HepG2 (cell line): ENCODE measurements around the gene ANAPC2. TPM values are rescaled to one million over a fixed set of nuclear protein-coding genes. Genes with fewer than 3 reads are reported as not detected.

Experiments used
- ATAC-seq: fragments of 200-7000 bp; cut with Tn5 transposase; 3 replicates; pipeline ENCODE4 v1.9.1; 2020; ENCODE audit warnings: mild to moderate bottlenecking, moderate library complexity
- BruUV-seq: library from RNA; stranded (reverse); fragments of 400-500 nt; replicated peaks from 2 replicates; lab custom pipeline; 2021; lab: Mats Ljungman, UMichigan
- CTCF ChIA-PET: fragments of 300-600 bp; formaldehyde crosslinking; extraction: SDS; loops from one replicate; lab custom pipeline; 2021; ENCODE audit warnings: low total read pairs, inconsistent platforms, low intra/inter-chr PET ratio; lab: Yijun Ruan, JAX
- POLR2A ChIA-PET: fragments of 350-600 bp; sonication (Branson Sonifier 250); formaldehyde crosslinking; loops from one replicate; lab custom pipeline; 2020; ENCODE audit warnings: antibody characterized with exemption, inconsistent platforms; lab: Yijun Ruan, JAX
- DNase-seq: peaks from one replicate; pipeline ENCODE4 v3.0.0-alpha.2; 2015; ENCODE audit warnings: low spot score
- FAIRE-seq: peaks from 3 replicates; lab custom pipeline; 2011; peaks lifted over from hg19 to GRCh38; lab: Jason Lieb, UNC
- H2AFZ ChIP-seq: one replicate; pipeline ENCODE4 v1.6.1; 2011; ENCODE audit warnings: low read length, inconsistent platforms
- H3K27ac ChIP-seq: fragments of 300-600 bp; 3 replicates; pipeline ENCODE4 v1.8.0; 2011; ENCODE audit warnings: mixed run types, mild to moderate bottlenecking, mixed read lengths, low read length, inconsistent platforms; ENCODE audit not compliant: insufficient read depth; ENCODE audit errors: extremely low read length
- H3K27me3 ChIP-seq, 2 experiments: fragments of 200-600 bp in 1 of 2; 2 replicates in 1 of 2; 3 replicates in 1 of 2; pipeline versions ENCODE4 v1.6.0 to v1.8.0; 2011; ENCODE audit warnings: low read length in 2 of 2, mild to moderate bottlenecking in 2 of 2, moderate library complexity in 2 of 2, inconsistent platforms in 1 of 2; ENCODE audit not compliant: insufficient read depth in 2 of 2, control insufficient read depth in 1 of 2
- H3K36me3 ChIP-seq, 2 experiments: fragments of 200-600 bp in 1 of 2; replicated peaks in 1 of 2; 2 replicates in 1 of 2; 3 replicates in 1 of 2; pipeline versions ENCODE4 v1.5.1 to v1.8.0; 2011; ENCODE audit warnings: low read length in 2 of 2, inconsistent platforms in 1 of 2; ENCODE audit not compliant: insufficient read depth in 2 of 2, control insufficient read depth in 1 of 2
- H3K4me1 ChIP-seq: 2 replicates; pipeline ENCODE4 v1.5.1; 2012; ENCODE audit warnings: low read length, inconsistent platforms; ENCODE audit not compliant: insufficient read depth
- H3K4me2 ChIP-seq: 2 replicates; pipeline ENCODE4 v1.6.0; 2011; ENCODE audit warnings: low read depth, low read length, inconsistent platforms
- H3K4me3 ChIP-seq, 3 experiments: fragments of 200-600 bp in 1 of 3; sonication (generic), shearing (Covaris generic) in 1 of 3; replicated peaks in 1 of 3; 2 replicates each; pipeline ENCODE4 v1.5.1; 2011 to 2016; ENCODE audit warnings: low read length in 3 of 3, inconsistent platforms in 2 of 3, low read depth in 2 of 3, mild to moderate bottlenecking in 2 of 3, control low read depth in 1 of 3, mixed read lengths in 1 of 3; ENCODE audit not compliant: insufficient read depth in 1 of 3
- H3K79me2 ChIP-seq: one replicate; pipeline ENCODE4 v1.6.1; 2011; ENCODE audit warnings: low read length, inconsistent platforms; ENCODE audit not compliant: insufficient read depth
- H3K9ac ChIP-seq: 2 replicates; pipeline ENCODE4 v1.6.0; 2011; ENCODE audit warnings: mild to moderate bottlenecking, low read depth, low read length, inconsistent platforms; ENCODE audit not compliant: insufficient read depth
- H3K9me3 ChIP-seq: 2 replicates; pipeline ENCODE4 v1.5.1; 2012; ENCODE audit warnings: mild to moderate bottlenecking, low read length
- H4K20me1 ChIP-seq: 2 replicates; pipeline ENCODE4 v1.6.0; 2011; ENCODE audit warnings: inconsistent platforms, mild to moderate bottlenecking, low read length, moderate library complexity; ENCODE audit not compliant: insufficient read depth
- AGO2 ChIP-seq: fragments of 200-400 bp; formaldehyde crosslinking; optimal IDR thresholded peaks from 2 replicates; pipeline ENCODE3; 2017; ENCODE audit warnings: mild to moderate bottlenecking, low read depth, low read length, moderate library complexity
- CTCF ChIP-seq: sonication (generic); formaldehyde crosslinking; IDR thresholded peaks from 2 replicates; pipeline ENCODE4 v1.5.0; 2020; ENCODE audit warnings: mild to moderate bottlenecking, missing genetic modification reagents, moderate library complexity
- HNRNPL ChIP-seq: fragments of 200-400 bp; formaldehyde crosslinking; IDR thresholded peaks from 2 replicates; pipeline ENCODE4 v1.6.1; 2017; ENCODE audit warnings: mild to moderate bottlenecking, low read depth, low read length
- PHF20 ChIP-seq: sonication (generic); formaldehyde crosslinking; IDR thresholded peaks from 2 replicates; pipeline ENCODE4 v1.5.0; 2020; ENCODE audit warnings: mild to moderate bottlenecking, missing genetic modification reagents
- RAD21 ChIP-seq: fragments of 450-650 bp; formaldehyde crosslinking; IDR thresholded peaks from 2 replicates; pipeline ENCODE4 v1.5.0; 2020; ENCODE audit warnings: mild to moderate bottlenecking
- ZNF607 ChIP-seq: sonication (generic); formaldehyde crosslinking; IDR thresholded peaks from 2 replicates; pipeline ENCODE4 v1.5.1; 2020; ENCODE audit warnings: missing genetic modification reagents, mild to moderate bottlenecking, borderline replicate concordance
- ZNF839 ChIP-seq: sonication (generic); formaldehyde crosslinking; IDR thresholded peaks from 2 replicates; pipeline ENCODE4 v1.4.0; 2020; ENCODE audit warnings: missing genetic modification reagents, mild to moderate bottlenecking, borderline replicate concordance
- ZSCAN20 ChIP-seq: sonication (generic); formaldehyde crosslinking; IDR thresholded peaks from 2 replicates; pipeline ENCODE4 v1.4.0; 2020; ENCODE audit warnings: missing genetic modification reagents, mild to moderate bottlenecking, borderline replicate concordance
- WGBS: methylation state at CpG from one replicate; pipeline ENCODE4 v1.1.6; 2017; ENCODE audit warnings: low lambda C conversion rate; 5-methylcytosine and 5-hydroxymethylcytosine counted together
- in situ Hi-C: cut with HindIII; loops from 2 replicates; pipeline ENCODE4 v1.10.0; 2017; ENCODE audit warnings: low pct_unique_long_range_greater_than_20kb; ENCODE audit not compliant: extremely low pct_ligation_motif_present
- intact Hi-C: fragments of 100-400 bp; cut with micrococcal nuclease; formaldehyde crosslinking; loops from one replicate; pipeline ENCODE4 v1.10.0; 2022; ENCODE audit not compliant: unreplicated experiment
- polyA plus RNA-seq, 8 experiments: library from polyadenylated mRNA; depleted of rRNA in 3 of 8; stranded (reverse) in 7 of 8; unstranded in 1 of 8; fragments of >200 nt; fragmentation: Illumina TruSeq in 4 of 8; extraction: Trizol in 4 of 8; gene quantifications; 2 replicates each; pipeline versions ENCODE4 v1.2.1 to v1.2.3, GENCODE V29; 2011 to 2016; ENCODE audit warnings: low read depth in 4 of 8, missing spikeins in 1 of 8, mixed read lengths in 1 of 8; ENCODE audit not compliant: insufficient read depth in 1 of 8
- total RNA-seq, 5 experiments: library from RNA; depleted of rRNA; stranded (reverse); fragments of >200 nt; fragmentation: Illumina TruSeq; extraction: Trizol; gene quantifications; 2 replicates each; pipeline ENCODE4 v1.2.3, GENCODE V29; 2016; ENCODE audit warnings: low read depth in 1 of 5

The ANAPC2 gene
- total and polyA plus RNA-seq, 2 of the 13 experiments (the other 11 are each of a cell fraction or from before 2014, with no cell fraction given): 12.3 to 15.4 TPM

GRCh38 chr9:137213160-137214060 lies 25.1 kb upstream of the ANAPC2 start (continued):
- TF ChIP-seq RAD21 (CRISPR knock-in tag): peak; percentile 56; the same call in 1 of the 2 replicates
- TF ChIP-seq ZNF839: 0 out of 2 replicates have a peak, but pooled peaks have one; percentile 59
- TF ChIP-seq, all 625 proteins: peak for 7

- in situ Hi-C loops (no loop called here), intact Hi-C loops (no loop called here)
- FAIRE-seq (no peak), DNase-seq (no peak), ATAC-seq (no peak)
- WGBS: 92% methylated on average over 12 of the region's 21 CpGs
- ChIA-PET CTCF (no interaction called here), POLR2A (no interaction called here)
- Histone ChIP-seq H3K27me3 (no peaks in the 10 kb centered on the region), H3K4me1 (peaks cover 7% of the 10 kb centered on the region; the same call in 1 of the 2 replicates), H3K4me2 (no peak overlapping the region), H2AFZ (no peak overlapping the region), H3K9ac (no peak overlapping the region), H4K20me1 (no peaks in the 10 kb centered on the region), H3K36me3 (no peaks in the 10 kb centered on the region; a peak in 1 of 5 replicates), H3K79me2 (no peaks in the 10 kb centered on the region), H3K9me3 (no peaks in the 10 kb centered on the region), H3K4me3 (no peak overlapping the region), H3K27ac (no peak overlapping the region)
- BruUV-seq: no TSS peak
- TF ChIP-seq HNRNPL: 0 out of 2 replicates have a peak, but pooled peaks have one; percentile 74
- no peak for TF ChIP-seq PHF20 (CRISPR knock-in tag)
- no peak for TF ChIP-seq ZSCAN20 (CRISPR knock-in tag)
- no peak for TF ChIP-seq ZNF607 (CRISPR knock-in tag)
- TF ChIP-seq CTCF (CRISPR knock-in tag): peak; percentile 22; the same call in 1 of the 2 replicates
- TF ChIP-seq AGO2: peak; percentile 0
Measured at GRCh38 chr9:137212520-137212919, 24.2 kb upstream of the ANAPC2 start.
